ENCODE measurements around the gene GTF3C1.

DNA sequence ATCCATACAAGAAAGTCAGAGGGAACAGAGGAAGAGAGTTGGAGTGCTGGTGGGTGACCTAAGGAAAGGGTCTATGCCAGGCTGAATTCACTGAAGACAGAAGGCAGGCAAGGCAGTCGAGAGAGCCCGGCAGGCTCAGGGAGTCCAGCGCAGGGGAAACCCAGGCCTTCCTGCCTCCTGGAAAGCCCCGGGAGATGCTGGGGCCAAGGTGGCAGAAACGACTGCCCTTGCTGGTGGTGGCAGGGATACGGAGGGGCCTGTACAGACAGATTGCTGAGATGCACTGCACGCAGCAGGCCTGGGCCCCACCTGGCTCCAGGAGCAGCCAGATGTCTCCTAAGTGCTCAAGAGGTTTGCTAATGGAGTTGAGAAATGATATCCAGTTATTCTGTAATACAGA is 59.8 kb downstream of the GTF3C1 start:
- TF ChIP-seq EZH2phosphoT487 (IDR thresholded peaks at IDR 0.05; ENCODE audit: low read depth), result no peak
- TF ChIP-seq, protein P1, sequence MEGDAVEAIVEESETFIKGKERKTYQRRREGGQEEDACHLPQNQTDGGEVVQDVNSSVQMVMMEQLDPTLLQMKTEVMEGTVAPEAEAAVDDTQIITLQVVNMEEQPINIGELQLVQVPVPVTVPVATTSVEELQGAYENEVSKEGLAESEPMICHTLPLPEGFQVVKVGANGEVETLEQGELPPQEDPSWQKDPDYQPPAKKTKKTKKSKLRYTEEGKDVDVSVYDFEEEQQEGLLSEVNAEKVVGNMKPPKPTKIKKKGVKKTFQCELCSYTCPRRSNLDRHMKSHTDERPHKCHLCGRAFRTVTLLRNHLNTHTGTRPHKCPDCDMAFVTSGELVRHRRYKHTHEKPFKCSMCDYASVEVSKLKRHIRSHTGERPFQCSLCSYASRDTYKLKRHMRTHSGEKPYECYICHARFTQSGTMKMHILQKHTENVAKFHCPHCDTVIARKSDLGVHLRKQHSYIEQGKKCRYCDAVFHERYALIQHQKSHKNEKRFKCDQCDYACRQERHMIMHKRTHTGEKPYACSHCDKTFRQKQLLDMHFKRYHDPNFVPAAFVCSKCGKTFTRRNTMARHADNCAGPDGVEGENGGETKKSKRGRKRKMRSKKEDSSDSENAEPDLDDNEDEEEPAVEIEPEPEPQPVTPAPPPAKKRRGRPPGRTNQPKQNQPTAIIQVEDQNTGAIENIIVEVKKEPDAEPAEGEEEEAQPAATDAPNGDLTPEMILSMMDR (IDR thresholded peaks at IDR 0.05; ENCODE audit: low read depth, low read length), result no peak

Data from OCI-LY3 (cell line).